Measurements from ENCODE around the gene CREB1. TPM values are rescaled to one million over a fixed set of nuclear protein-coding genes. Genes with fewer than 3 reads are reported as not detected.
A peak's percentile ranks its signal among the peaks of the same experiment; 100 is the strongest.

Gene CREB1
- total and polyA plus RNA-seq, 8 donors: 61.1 to 83.0 (median 70.9) TPM

DNA sequence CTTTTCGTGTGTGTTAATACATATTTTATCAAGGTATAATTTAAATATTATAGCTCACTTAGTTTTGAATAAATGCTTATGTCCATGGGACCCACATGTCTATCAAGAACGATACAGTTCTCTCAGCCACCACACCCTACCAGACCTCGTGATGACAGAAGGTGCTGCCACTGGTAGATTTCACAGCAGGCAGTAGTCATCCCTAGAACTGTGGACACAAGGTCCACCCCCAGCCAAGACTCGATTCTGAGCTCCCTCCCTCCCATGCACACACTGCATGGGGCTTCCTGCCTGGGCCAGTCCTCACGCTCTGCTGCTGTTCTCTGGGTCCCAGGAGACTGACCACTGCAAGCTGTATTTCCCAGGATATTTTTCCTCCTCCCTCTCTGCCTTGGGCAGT is 26.5 kb upstream of the CREB1 start:
- no peak for TF ChIP-seq CTCF (IDR thresholded peaks at IDR 0.05)
- Histone ChIP-seq H3K27me3 (no peaks in the 10 kb centered on the region), H3K9me3 (no peaks in the 10 kb centered on the region), H3K27ac (no peak overlapping the region), H3K4me3 (no peak overlapping the region), H3K36me3 (no peaks in the 10 kb centered on the region), H3K4me1 (peaks cover 7 to 59% of the 10 kb centered on the region in 2 donors)
- peak; percentile 32 for ATAC-seq
- intact Hi-C loops (cut with DNase I): no loop called here
- DNase-seq: no peak

GRCh38 chr2:207504513-207505170 is 25.1 kb upstream of the CREB1 start:
- TF ChIP-seq CTCF (IDR thresholded peaks at IDR 0.05): no peak
- peak overlapping the region in 1 of 2 donors; percentile 36 for H3K27ac ChIP-seq
- ATAC-seq (no peak), DNase-seq (peak in 2 of 4 donors; percentile 10 to 20)
- intact Hi-C loops (cut with DNase I): no loop called here
- no peaks in the 10 kb centered on the region for H3K27me3 ChIP-seq
- no peaks in the 10 kb centered on the region for H3K9me3 ChIP-seq
- H3K4me3 ChIP-seq: no peak overlapping the region
- H3K36me3 ChIP-seq: no peaks in the 10 kb centered on the region
- H3K4me1 ChIP-seq: peaks cover 7 to 45% of the 10 kb centered on the region in 2 donors

DNA sequence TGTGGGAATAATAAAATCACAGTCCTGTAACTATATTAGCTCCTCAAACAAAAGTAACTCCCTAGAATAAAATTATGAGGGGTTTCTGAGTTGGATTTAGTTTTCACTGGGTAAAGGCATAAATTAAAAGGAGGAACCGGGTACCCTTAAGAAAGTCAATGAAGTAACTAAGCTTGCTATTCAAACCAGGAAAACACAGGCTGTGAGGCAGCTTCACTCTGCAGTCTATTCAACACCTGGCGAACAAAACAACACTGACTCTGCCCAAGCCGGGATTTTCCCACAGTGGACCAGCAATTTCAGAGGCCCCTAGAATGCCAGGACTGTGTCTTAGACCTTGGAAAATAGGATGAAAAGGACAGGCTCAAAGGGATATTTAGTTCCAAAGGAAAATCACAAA is 24.6 kb upstream of the CREB1 start:
- H3K4me1 ChIP-seq: peaks cover 7 to 40% of the 10 kb centered on the region in 2 donors
- intact Hi-C loops (cut with DNase I): no loop called here
- DNase-seq: no peak
- no peaks in the 10 kb centered on the region for H3K9me3 ChIP-seq
- no peak overlapping the region for H3K27ac ChIP-seq
- no peaks in the 10 kb centered on the region for H3K36me3 ChIP-seq
- H3K27me3 ChIP-seq: no peaks in the 10 kb centered on the region
- ATAC-seq: no peak
- H3K4me3 ChIP-seq: no peak overlapping the region
- no peak for TF ChIP-seq CTCF (IDR thresholded peaks at IDR 0.05)

GRCh38 chr2:207505728-207506127 is 24.0 kb upstream of the CREB1 start:
- Histone ChIP-seq H3K9me3 (no peaks in the 10 kb centered on the region), H3K27ac (no peak overlapping the region), H3K4me3 (no peak overlapping the region), H3K4me1 (peaks cover 7 to 34% of the 10 kb centered on the region in 2 donors), H3K27me3 (no peaks in the 10 kb centered on the region), H3K36me3 (no peaks in the 10 kb centered on the region)
- intact Hi-C loops (cut with DNase I): no loop called here
- DNase-seq (no peak), ATAC-seq (peak; percentile 58)
- no peak for TF ChIP-seq CTCF (IDR thresholded peaks at IDR 0.05)

DNA sequence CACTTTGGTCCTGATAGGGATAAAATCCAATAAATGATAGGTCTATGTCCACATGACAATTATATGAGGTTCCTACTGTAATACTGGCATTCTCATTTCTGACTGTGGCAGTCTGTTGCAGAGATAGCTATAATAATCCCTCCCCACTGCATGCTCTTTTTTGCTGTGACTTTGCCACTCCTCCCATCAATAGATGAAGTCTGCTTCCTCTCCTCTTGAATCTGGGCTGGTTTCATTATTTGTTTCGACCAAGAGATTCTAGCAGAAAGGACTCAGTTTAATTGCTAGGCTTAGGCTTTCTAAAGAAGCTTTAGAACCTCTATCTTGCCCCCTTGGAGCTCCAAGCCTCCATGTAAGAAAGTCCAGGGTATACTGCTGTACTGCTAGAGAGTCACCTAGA is 23.3 kb upstream of the CREB1 start:
- Histone ChIP-seq H3K27me3 (no peaks in the 10 kb centered on the region), H3K27ac (no peak overlapping the region), H3K4me1 (peaks cover 7 to 28% of the 10 kb centered on the region in 2 donors), H3K9me3 (no peaks in the 10 kb centered on the region), H3K36me3 (no peaks in the 10 kb centered on the region), H3K4me3 (no peak overlapping the region)
- DNase-seq: no peak
- intact Hi-C loops (cut with DNase I): no loop called here
- no peak for ATAC-seq
- no peak for TF ChIP-seq CTCF (IDR thresholded peaks at IDR 0.05)
